GM12878 (cell line): Measurements from ENCODE around the gene SEC61A1.

ENCODE experiments used
- CTCF ChIP-seq, 3 experiments: IDR thresholded peaks in 2 of 3; conservative IDR thresholded peaks in 1 of 3; 2 replicates each; pipeline ENCODE4 v1.5.1; 2011; ENCODE audit warnings: low read depth in 3 of 3, low read length in 3 of 3, mild to moderate bottlenecking in 3 of 3, control low read depth in 2 of 3, moderate library complexity in 2 of 3, inconsistent platforms in 1 of 3, mixed read lengths in 1 of 3; ENCODE audit not compliant: control insufficient read depth in 2 of 3, insufficient read depth in 1 of 3; ENCODE audit errors: extremely low read depth in 1 of 3
- EP300 ChIP-seq, 2 experiments: fragments of 150-350 bp in 1 of 2; IDR thresholded peaks; 2 replicates each; pipeline ENCODE4 v1.6.1; 2011 to 2012; ENCODE audit warnings: low read depth in 2 of 2, low read length in 2 of 2, borderline replicate concordance in 1 of 2, improper control_type of control experiment in 1 of 2, inconsistent platforms in 1 of 2; ENCODE audit not compliant: control insufficient read depth in 1 of 2
- EZH2 ChIP-seq: IDR thresholded peaks from 2 replicates; pipeline ENCODE4 v1.6.1; 2012; ENCODE audit warnings: low read depth, mild to moderate bottlenecking, control low read depth, inconsistent platforms, low read length, borderline replicate concordance; ENCODE audit not compliant: control insufficient read depth
- NR2C1 ChIP-seq: fragments of 450-650 bp; IDR thresholded peaks from 2 replicates; pipeline ENCODE4 v1.6.1; 2017; ENCODE audit warnings: antibody characterized with exemption, mild to moderate bottlenecking, moderate library complexity
- POLR2A ChIP-seq: IDR thresholded peaks from 2 replicates; pipeline ENCODE4 v1.6.1; 2011; ENCODE audit warnings: low read depth, mild to moderate bottlenecking, low read length
- POLR2AphosphoS5 ChIP-seq: IDR thresholded peaks from 2 replicates; pipeline ENCODE4 v1.6.1; 2011; ENCODE audit warnings: mild to moderate bottlenecking, low read length, inconsistent platforms
- SREBF1 ChIP-seq: IDR thresholded peaks from 2 replicates; pipeline ENCODE4 v1.6.1; 2012; ENCODE audit warnings: mild to moderate bottlenecking, low read length
- TCF3 ChIP-seq: IDR thresholded peaks from 2 replicates; pipeline ENCODE4 v1.6.1; 2012; ENCODE audit warnings: low read depth, mild to moderate bottlenecking, low read length, borderline replicate concordance; ENCODE audit not compliant: insufficient read depth
- ZBTB11 ChIP-seq: fragments of 450-650 bp; formaldehyde crosslinking; IDR thresholded peaks from 2 replicates; pipeline ENCODE4 v1.5.0; 2022; ENCODE audit warnings: mild to moderate bottlenecking, missing genetic modification characterization

- TF ChIP-seq CTCF (IDR thresholded peaks at IDR 0.05 in 2 of 3, conservative IDR thresholded peaks at IDR 0.05 in 1 of 3; ENCODE audit: control insufficient read depth in 2 of 3, extremely low read depth in 1 of 3, insufficient read depth in 1 of 3, low read depth in 3 of 3, low read length in 3 of 3), result no peak
- TF ChIP-seq POLR2A, result no peak
- TF ChIP-seq EZH2, result no peak
- no peak for TF ChIP-seq POLR2AphosphoS5
- no peak for TF ChIP-seq EP300 (IDR thresholded peaks at IDR 0.05; ENCODE audit: borderline replicate concordance in 1 of 2, control insufficient read depth in 1 of 2, low read depth in 2 of 2, low read length in 2 of 2)
- TF ChIP-seq NR2C1, result no peak
- TF ChIP-seq SREBF1, result no peak
- TF ChIP-seq TCF3, result no peak
- TF ChIP-seq ZBTB11 (CRISPR knock-in tag), result no peak
Observed at GRCh38 chr3:128080323-128081080, 28.3 kb downstream of the SEC61A1 start.
